HG03439 (cell line): ENCODE data around the gene HMGN4.
"Not testable (repeated sequence)": the region's sequence is repeated elsewhere in the genome, so short reads cannot be mapped to it uniquely, and the experiment has no call there.

Source experiments
- ATAC-seq: cut with Tn5 transposase; IDR thresholded peaks from one replicate; pipeline ENCODE4 v1.9.1; 2021; ENCODE audit warnings: mild to moderate bottlenecking, moderate library complexity; ENCODE audit not compliant: unreplicated experiment

Gene HMGN4

GRCh38 chr6:26537846-26538571 is at the start of gene HMGN4:
Gene HMGN4 (plus strand): TSS chr6:26538366. CDS start chr6:26545207, 6,841 bp downstream.
- peak; percentile 48 for ATAC-seq

- ATAC-seq, result no peak
These were observed 47.9 kb upstream of the HMGN4 start for GRCh38 chr6:26489996-26490964.

GRCh38 chr6:26491604-26492003 is 46.6 kb upstream of the HMGN4 start:
- no peak for ATAC-seq

- ATAC-seq, result no peak
These were observed 44.9 kb upstream of the HMGN4 start for GRCh38 chr6:26493258-26493657.

- ATAC-seq, result no peak
These were observed 44.0 kb upstream of the HMGN4 start for GRCh38 chr6:26494117-26494516.

- no peak for ATAC-seq
These were observed 42.9 kb upstream of the HMGN4 start for GRCh38 chr6:26495281-26495680.

- ATAC-seq, result no peak
These were observed 40.6 kb upstream of the HMGN4 start for GRCh38 chr6:26497610-26498009.

- ATAC-seq, result no peak
These were observed 38.1 kb upstream of the HMGN4 start, which contains the start of gene BTN1A1 for GRCh38 chr6:26500102-26500501. Gene BTN1A1 (plus strand): TSS chr6:26500303. CDS start chr6:26501287, 984 bp downstream.

GRCh38 chr6:26501482-26501986 is 36.6 kb upstream of the HMGN4 start:
- no peak for ATAC-seq

GRCh38 chr6:26502165-26502564 is 36.0 kb upstream of the HMGN4 start:
- ATAC-seq, result no peak

- no peak for ATAC-seq
These were observed 35.5 kb upstream of the HMGN4 start for GRCh38 chr6:26502626-26503025.

GRCh38 chr6:26507658-26508057 is 30.5 kb upstream of the HMGN4 start:
- no peak for ATAC-seq

- not testable (repeated sequence) for ATAC-seq
These were observed 27.1 kb upstream of the HMGN4 start for GRCh38 chr6:26511033-26511432.

- no peak for ATAC-seq
These were observed 23.2 kb upstream of the HMGN4 start for GRCh38 chr6:26514984-26515383.

GRCh38 chr6:26516481-26517427 is 21.4 kb upstream of the HMGN4 start:
- no peak for ATAC-seq

- no peak for ATAC-seq
These were observed 18.8 kb upstream of the HMGN4 start for GRCh38 chr6:26519359-26519758.

- peak; percentile 16 for ATAC-seq
These were observed 17.8 kb upstream of the HMGN4 start for GRCh38 chr6:26520237-26520849.

- ATAC-seq, result peak; percentile 64
These were observed 17.1 kb upstream of the HMGN4 start for GRCh38 chr6:26520850-26521599.
